T47D (cell line): ENCODE measurements around the gene RFX4.
A peak's percentile ranks its signal among the peaks of the same experiment; 100 is the strongest.

Experiments
- DNase-seq, 2 experiments: peaks; one replicate each; pipeline versions ENCODE4 v3.0.0 to v3.0.0-alpha.2; 2011 to 2012; ENCODE audit warnings: low read depth in 1 of 2, low spot score in 1 of 2
- JUND ChIP-seq: IDR thresholded peaks from 2 replicates; pipeline ENCODE4 v1.6.1; 2012; ENCODE audit warnings: low read depth
- in situ Hi-C: cut with HindIII; loops from 2 replicates; pipeline ENCODE4 v1.10.0; 2016; ENCODE audit warnings: low sequenced_read_pairs, low pct_unique_long_range_greater_than_20kb

RFX4 gene

GRCh38 chr12:106759526-106760183 lies 176.9 kb downstream of the RFX4 start:
- no peak for TF ChIP-seq JUND
- in situ Hi-C loops, result no loop called here
- DNase-seq, result no peak

- in situ Hi-C loops, result no loop called here
- TF ChIP-seq JUND, result no peak
- no peak for DNase-seq
Measured at GRCh38 chr12:106760184-106760531, 177.4 kb downstream of the RFX4 start.

DNA sequence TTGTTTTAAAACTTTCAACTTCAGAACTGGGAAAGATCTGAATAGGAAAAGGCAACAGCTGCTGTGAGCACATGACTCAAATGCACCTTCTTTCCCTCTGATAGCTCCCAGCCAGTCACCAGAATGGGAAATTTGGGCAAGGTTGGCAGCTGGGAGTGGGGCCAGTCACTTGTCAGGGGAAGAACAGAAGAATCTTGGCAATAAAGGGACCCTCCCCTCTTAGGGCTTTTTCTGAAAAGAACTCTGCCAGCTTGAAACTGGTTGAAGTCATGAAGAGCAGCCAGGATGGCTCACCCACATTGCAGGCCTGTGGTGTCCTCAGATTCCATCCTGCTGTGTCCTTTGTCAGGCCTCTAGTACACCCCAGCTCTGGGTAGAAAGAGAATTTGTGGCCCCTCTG lies 181.4 kb downstream of the RFX4 start:
- no peak for TF ChIP-seq JUND
- DNase-seq, result no peak
- in situ Hi-C loops, result no loop called here

DNA sequence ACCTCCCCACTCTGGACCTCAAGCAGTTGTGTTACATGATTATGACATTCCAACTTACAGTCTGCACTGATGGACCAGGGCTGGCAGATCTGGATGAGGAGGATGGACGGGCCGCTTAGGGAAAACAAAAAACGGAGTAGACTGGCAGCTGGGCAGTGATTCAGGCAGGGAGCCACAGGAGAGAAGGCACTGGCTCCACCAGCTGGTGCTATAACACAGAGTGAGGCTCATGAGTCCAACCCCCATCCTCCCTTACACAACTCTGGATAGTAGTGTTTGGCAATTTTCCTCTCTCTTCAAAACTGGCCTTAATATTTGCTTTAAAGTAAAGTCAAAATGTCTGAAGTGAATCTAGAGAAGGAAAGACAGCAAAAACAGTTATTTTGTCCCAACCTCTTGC lies 181.9 kb downstream of the RFX4 start:
- peak in 1 of 2 experiments; percentile 56 for DNase-seq
- in situ Hi-C loops, result no loop called here
- TF ChIP-seq JUND, result no peak

DNA sequence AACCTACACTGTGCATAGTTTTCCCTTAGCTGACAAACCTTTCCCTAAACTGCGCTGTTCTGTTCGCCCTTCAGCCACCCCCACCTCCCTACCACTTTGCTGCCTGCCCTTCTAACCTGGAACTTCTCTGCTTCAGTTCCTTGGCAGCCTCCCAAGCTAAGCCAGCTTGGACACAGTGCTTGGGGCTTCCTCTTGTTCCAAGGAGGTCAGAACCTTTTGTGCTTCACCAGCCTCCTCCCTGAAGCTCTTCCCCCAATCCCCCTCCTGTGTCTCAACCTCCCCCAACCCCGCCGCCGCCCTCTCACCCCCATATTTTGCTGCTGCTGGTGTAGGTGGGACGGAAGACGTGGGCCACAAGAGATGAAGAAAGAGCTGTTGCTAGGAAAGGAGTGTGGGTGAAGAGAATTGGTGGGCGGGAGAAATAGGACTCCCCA lies 183.6 kb downstream of the RFX4 start:
- in situ Hi-C loops, result no loop called here
- TF ChIP-seq JUND, result no peak

GRCh38 chr12:106767206-106767605 lies 184.4 kb downstream of the RFX4 start:
- no peak for DNase-seq
- no peak for TF ChIP-seq JUND
- in situ Hi-C loops, result no loop called here

More for the DNA sequence above, 183.6 kb downstream of the RFX4 start:
- DNase-seq, result no peak

GRCh38 chr12:106767954-106768822 lies 185.4 kb downstream of the RFX4 start:
- DNase-seq, result no peak
- in situ Hi-C loops, result no loop called here
- TF ChIP-seq JUND, result no peak

- in situ Hi-C loops, result no loop called here
- TF ChIP-seq JUND, result no peak
- peak in 1 of 2 experiments; percentile 51 for DNase-seq
Measured at GRCh38 chr12:106769078-106769477, 186.3 kb downstream of the RFX4 start.

GRCh38 chr12:106769546-106769945 lies 186.7 kb downstream of the RFX4 start:
- in situ Hi-C loops, result no loop called here
- TF ChIP-seq JUND, result no peak
- no peak for DNase-seq

DNA sequence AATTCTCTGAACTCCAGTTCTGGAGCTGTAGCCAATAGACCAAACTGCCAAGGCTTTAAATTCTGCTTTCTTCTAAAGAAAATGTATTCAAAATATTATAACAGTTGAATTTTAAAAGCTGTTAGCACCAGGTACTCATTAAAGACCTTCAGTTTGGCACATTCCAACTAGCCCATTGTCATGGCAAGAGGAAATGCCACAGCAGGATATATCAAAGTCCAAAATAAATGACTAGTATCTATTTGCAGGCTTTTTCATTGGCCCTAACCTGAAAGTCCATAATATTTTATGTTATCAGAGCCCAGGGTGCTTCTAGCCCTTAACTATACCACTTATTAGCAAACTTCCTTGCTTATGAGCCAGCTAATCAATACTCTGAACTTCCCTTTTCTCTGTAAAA lies 188.6 kb downstream of the RFX4 start:
- TF ChIP-seq JUND, result no peak
- no peak for DNase-seq

GRCh38 chr12:106773286-106774004 lies 190.6 kb downstream of the RFX4 start:
- DNase-seq, result no peak
- in situ Hi-C loops, result no loop called here
- no peak for TF ChIP-seq JUND

More for the DNA sequence above, 188.6 kb downstream of the RFX4 start:
- in situ Hi-C loops, result no loop called here

GRCh38 chr12:106774005-106774807 lies 191.4 kb downstream of the RFX4 start, which contains the start of gene RIC8B:
Gene RIC8B, plus strand, starts transcription at chr12:106774682. Its CDS starts 64 bp downstream, at chr12:106774746.
- peak; percentile 96 to 99 for DNase-seq
- in situ Hi-C loops, result no loop called here
- no peak for TF ChIP-seq JUND
